GM12878 (cell line): ENCODE measurements around the gene G2E3. TPM values are rescaled to one million over a fixed set of nuclear protein-coding genes. Genes with fewer than 3 reads are reported as not detected.

Experiments used
- ATAC-seq: fragments of 200-7000 bp; cut with Tn5 transposase; 3 replicates; pipeline ENCODE4 v1.9.1; 2020; ENCODE audit warnings: mild to moderate bottlenecking, moderate library complexity
- BruUV-seq: library from RNA; stranded (reverse); fragments of 400-500 nt; replicated peaks from 2 replicates; lab custom pipeline; 2021; lab: Mats Ljungman, UMichigan
- CTCF ChIA-PET: fragments of 300-600 bp; sonication (Branson Sonifier 250); formaldehyde crosslinking; extraction: SDS; loops from one replicate; lab custom pipeline; 2021; ENCODE audit warnings: inconsistent platforms; lab: Yijun Ruan, JAX
- POLR2A ChIA-PET: fragments of 350-600 bp; formaldehyde crosslinking; extraction: SDS; loops from one replicate; lab custom pipeline; 2021; ENCODE audit warnings: inconsistent platforms; lab: Charles Lee
- RAD21 ChIA-PET: fragments of 300-600 bp; sonication (Branson Sonifier 250); formaldehyde crosslinking; loops from one replicate; lab custom pipeline; 2023; ENCODE audit warnings: antibody characterized with exemption; ENCODE audit not compliant: unreplicated experiment; lab: Charles Lee
- SMC1A ChIA-PET: fragments of 300-600 bp; sonication (Branson Sonifier 250); formaldehyde crosslinking; loops from one replicate; lab custom pipeline; 2023; ENCODE audit not compliant: unreplicated experiment, uncharacterized antibody; lab: Charles Lee
- DNase-seq: peaks from one replicate; pipeline ENCODE4 v3.0.0-alpha.2; 2011; ENCODE audit warnings: low read depth, low spot score
- FAIRE-seq: peaks from 3 replicates; lab custom pipeline; 2011; peaks lifted over from hg19 to GRCh38; lab: Jason Lieb, UNC
- H2AFZ ChIP-seq: 2 replicates; pipeline ENCODE4 v1.6.0; 2011; ENCODE audit warnings: low read depth, low read length, control low read depth; ENCODE audit not compliant: control insufficient read depth
- H3K27ac ChIP-seq: 2 replicates; pipeline ENCODE4 v1.5.1; 2011; ENCODE audit warnings: control low read depth; ENCODE audit not compliant: control insufficient read depth, insufficient read depth
- H3K27me3 ChIP-seq, 2 experiments: replicated peaks in 1 of 2; 2 replicates each; pipeline versions ENCODE4 v1.6.0 to v1.6.1; 2011; ENCODE audit warnings: low read length in 1 of 2; ENCODE audit not compliant: control insufficient read depth in 2 of 2, insufficient read depth in 2 of 2
- H3K36me3 ChIP-seq, 2 experiments: 2 replicates each; pipeline ENCODE4 v1.5.1; 2011; ENCODE audit warnings: low read length in 1 of 2; ENCODE audit not compliant: control insufficient read depth in 2 of 2, insufficient read depth in 2 of 2
- H3K4me1 ChIP-seq: 2 replicates; pipeline ENCODE4 v1.6.1; 2011; ENCODE audit warnings: mild to moderate bottlenecking, low read length, moderate library complexity, mixed read lengths; ENCODE audit not compliant: control insufficient read depth, insufficient read depth
- H3K4me2 ChIP-seq: 2 replicates; pipeline ENCODE4 v1.6.0; 2011; ENCODE audit warnings: control low read depth; ENCODE audit not compliant: control insufficient read depth, insufficient read depth
- H3K4me3 ChIP-seq: fragments of 200-600 bp; sonication (generic); 2 replicates; pipeline ENCODE4 v1.5.1; 2016
- H3K79me2 ChIP-seq: 2 replicates; pipeline ENCODE4 v1.6.0; 2011; ENCODE audit warnings: low read length; ENCODE audit not compliant: control insufficient read depth, insufficient read depth
- H3K9ac ChIP-seq: 2 replicates; pipeline ENCODE4 v1.8.0; 2011; ENCODE audit warnings: low read length, control low read depth, mixed read lengths; ENCODE audit not compliant: control insufficient read depth, insufficient read depth
- H3K9me3 ChIP-seq: replicated peaks from 3 replicates; pipeline ENCODE4 v1.5.1; 2011; ENCODE audit warnings: mild to moderate bottlenecking, low read length; ENCODE audit not compliant: control insufficient read depth, insufficient read depth
- H4K20me1 ChIP-seq: 2 replicates; pipeline ENCODE4 v1.6.0; 2011; ENCODE audit not compliant: control insufficient read depth, insufficient read depth
- CUX1 ChIP-seq: IDR thresholded peaks from 2 replicates; pipeline ENCODE4 v1.6.1; 2012; ENCODE audit warnings: improper control_type of control experiment, low read depth, low read length; ENCODE audit not compliant: insufficient replicate concordance
- E2F8 ChIP-seq: fragments of 450-650 bp; IDR thresholded peaks from 2 replicates; pipeline ENCODE4 v1.6.1; 2018; ENCODE audit warnings: mild to moderate bottlenecking, low read depth, moderate library complexity; ENCODE audit not compliant: partially characterized antibody
- HCFC1 ChIP-seq: fragments of 150-350 bp; IDR thresholded peaks from 2 replicates; pipeline ENCODE4 v1.6.1; 2014; ENCODE audit warnings: low read length
- HDGF ChIP-seq: fragments of 450-650 bp; IDR thresholded peaks from 2 replicates; pipeline ENCODE4 v1.6.1; 2016; ENCODE audit warnings: antibody characterized with exemption
- NR2C2 ChIP-seq: IDR thresholded peaks from 2 replicates; pipeline ENCODE4 v1.6.1; 2011; ENCODE audit warnings: borderline replicate concordance, low read depth; ENCODE audit not compliant: control insufficient read depth, insufficient read length
- RAD21 ChIP-seq: IDR thresholded peaks from 2 replicates; pipeline ENCODE4 v1.6.1; 2011; ENCODE audit warnings: mild to moderate bottlenecking, low read depth, low read length, moderate library complexity; ENCODE audit not compliant: insufficient read depth
- RBBP5 ChIP-seq: fragments of 200-600 bp; sonication (generic); conservative IDR thresholded peaks from 2 replicates; pipeline ENCODE4 v1.6.1; 2016
- SREBF2 ChIP-seq: IDR thresholded peaks from 2 replicates; pipeline ENCODE4 v1.6.1; 2012; ENCODE audit warnings: mild to moderate bottlenecking, low read length
- STAT3 ChIP-seq: IDR thresholded peaks from 2 replicates; pipeline ENCODE4 v1.6.1; 2011; ENCODE audit warnings: low read depth, low read length, improper control_type of control experiment
- TCF3 ChIP-seq: IDR thresholded peaks from 2 replicates; pipeline ENCODE4 v1.6.1; 2012; ENCODE audit warnings: low read depth, mild to moderate bottlenecking, low read length, borderline replicate concordance; ENCODE audit not compliant: insufficient read depth
- in situ Hi-C: fragments of 300-500 bp; cut with MboI; formaldehyde crosslinking; loops from 9 replicates; pipeline ENCODE4 v1.14.3; 2018; ENCODE audit warnings: mixed read lengths
- intact Hi-C: fragments of 100-400 bp; cut with micrococcal nuclease; formaldehyde crosslinking; loops from one replicate; pipeline ENCODE4 v1.14.2; 2022; ENCODE audit not compliant: unreplicated experiment
- polyA plus RNA-seq, 11 experiments: library from polyadenylated mRNA; depleted of rRNA in 4 of 11; unstranded in 6 of 11; stranded (reverse) in 5 of 11; fragments of >200 nt; fragmentation: Nextera tagmentation in 4 of 11; fragmentation: Illumina TruSeq in 1 of 11; extraction: Ambion mirVana in 4 of 11; extraction: Trizol in 1 of 11; gene quantifications; 1 replicate in 1 of 11; 2 replicates in 10 of 11; pipeline versions ENCODE4 v1.2.1 to v1.2.3, GENCODE V29; 2011 to 2016; ENCODE audit warnings: inconsistent platforms in 2 of 11, missing spikeins in 2 of 11, low read depth in 1 of 11
- total RNA-seq, 4 experiments: library from RNA; depleted of rRNA in 3 of 4; stranded (reverse); fragments of >200 nt in 3 of 4; fragmentation: Illumina TruSeq in 1 of 4; extraction: Trizol in 1 of 4; gene quantifications; 2 replicates each; pipeline versions ENCODE4 v1.2.1 to v1.2.3, GENCODE V29; 2013 to 2021

G2E3 gene
- total and polyA plus RNA-seq, 10 of the 15 experiments (the other 5 are each of a cell fraction or from before 2014, with no cell fraction given): 10.0 to 38.0 (median 21.1) TPM

GRCh38 chr14:30564868-30565248, 5.9 kb downstream of the G2E3 start:
- no peaks in the 10 kb centered on the region for H4K20me1 ChIP-seq
- H3K27me3 ChIP-seq: no peaks in the 10 kb centered on the region
- intact Hi-C loops: no loop called here
- no peak overlapping the region for H3K4me2 ChIP-seq
- no peak overlapping the region for H3K27ac ChIP-seq
- peaks cover 2% of the 10 kb centered on the region; the same call in 2 of the 3 replicates for H3K9me3 ChIP-seq
- no peaks in the 10 kb centered on the region for H3K4me1 ChIP-seq
- POLR2A ChIA-PET: no interaction called here
- FAIRE-seq (no peak), ATAC-seq (no peak), DNase-seq (no peak)
- TF ChIP-seq STAT3 (no peak), E2F8 (no peak), SREBF2 (no peak), HDGF (no peak), HCFC1 (no peak), RBBP5 (no peak), CUX1 (no peak), TCF3 (no peak), NR2C2 (no peak), RAD21 (no peak)
- BruUV-seq: no TSS peak
- no peak overlapping the region for H3K9ac ChIP-seq
- no peak overlapping the region for H2AFZ ChIP-seq
- peaks cover 96% of the 10 kb centered on the region for H3K79me2 ChIP-seq
- no peaks in the 10 kb centered on the region for H3K36me3 ChIP-seq
- SMC1A ChIA-PET: interaction anchor here (0.8 kb wide), 1 partner anchor 791 kb away, joined by 3 read pairs; no protein-coding TSS in a partner anchor
- RAD21 ChIA-PET: no interaction called here
- H3K4me3 ChIP-seq: no peak overlapping the region
- in situ Hi-C loops: no loop called here
- CTCF ChIA-PET: interaction anchor here (0.9 to 2.5 kb wide), 3 partner anchors 8 to 18 kb away, joined by 3 to 7 read pairs (median 3); no protein-coding TSS in a partner anchor
